Subcutaneous adipose tissue (tissue), 4 donors: ENCODE measurements around the gene LFNG. TPM values are rescaled to one million over a fixed set of nuclear protein-coding genes. Genes with fewer than 3 reads are reported as not detected.

Source experiments
- CTCF ChIP-seq: fragments of 450-650 bp; IDR thresholded peaks from one replicate; pipeline ENCODE4 v1.5.1; 2016; ENCODE audit warnings: low read depth, mild to moderate bottlenecking, control low read depth, antibody characterized with exemption, moderate library complexity
- total RNA-seq, 4 donors: library from RNA; depleted of rRNA; stranded (reverse); fragments of >200 nt; gene quantifications; one replicate each; pipeline ENCODE4 v1.1.0, GENCODE V29; 2016

Gene LFNG
- total RNA-seq, 4 donors from 2014 or later, result 6.8 to 21.1 (median 14.5) TPM

- no peak for TF ChIP-seq CTCF
Measured at GRCh38 chr7:2540641-2541051, 21.1 kb downstream of the LFNG start.

- TF ChIP-seq CTCF, result no peak
Measured at GRCh38 chr7:2541291-2542010, 21.9 kb downstream of the LFNG start.

GRCh38 chr7:2542011-2542915 is 22.7 kb downstream of the LFNG start:
- no peak for TF ChIP-seq CTCF

- no peak for TF ChIP-seq CTCF
Measured at GRCh38 chr7:2542916-2543871, 23.6 kb downstream of the LFNG start.

GRCh38 chr7:2544541-2545188 is 25.1 kb downstream of the LFNG start:
- no peak for TF ChIP-seq CTCF

DNA sequence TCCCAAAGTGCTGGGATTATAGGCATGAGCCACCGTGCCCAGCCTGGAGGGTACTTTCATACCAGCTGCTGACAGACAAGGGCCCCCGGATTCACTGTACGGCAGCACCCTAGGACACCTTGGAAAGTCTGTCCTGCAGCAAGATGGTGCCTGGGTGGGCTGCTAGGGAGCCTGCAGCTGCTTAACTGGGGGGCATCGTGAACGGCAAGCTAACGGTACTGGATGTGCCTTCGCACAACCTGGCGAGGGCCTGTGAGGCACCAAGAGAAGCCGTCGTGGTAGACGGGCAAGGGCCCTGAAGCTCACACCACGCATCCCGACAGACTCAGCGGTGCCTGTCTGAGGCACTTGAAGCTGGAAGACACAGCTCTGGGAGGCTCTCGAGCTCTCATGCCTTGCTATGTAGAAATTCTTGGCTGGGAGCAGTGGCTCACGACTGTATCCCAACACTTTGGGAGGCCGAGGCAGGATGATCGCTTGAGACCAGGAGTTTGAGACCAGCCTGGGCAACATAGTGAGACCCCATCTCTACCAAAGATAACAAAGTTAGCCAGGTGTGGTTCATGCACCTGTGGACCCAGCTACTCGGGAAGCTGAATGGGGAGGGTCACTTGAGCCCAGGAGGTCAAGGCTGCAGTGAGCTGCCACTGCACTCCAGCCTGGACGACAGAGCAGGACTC is 26.3 kb downstream of the LFNG start:
- TF ChIP-seq CTCF, result no peak
